H1 (cell line): ENCODE results near the gene MGAT2.

Experiments
- CREB1 ChIP-seq: IDR thresholded peaks from 2 replicates; pipeline ENCODE4 v1.6.1; 2012; ENCODE audit warnings: inconsistent platforms
- CTCF ChIP-seq, 3 experiments: IDR thresholded peaks; 1 replicate in 2 of 3; 2 replicates in 1 of 3; pipeline versions ENCODE4 v1.5.1 to v1.6.1; 2011; ENCODE audit warnings: low read length in 3 of 3, mild to moderate bottlenecking in 3 of 3, inconsistent platforms in 2 of 3, low read depth in 1 of 3, moderate library complexity in 1 of 3; ENCODE audit not compliant: insufficient read depth in 1 of 3; ENCODE audit errors: control extremely low read depth in 1 of 3
- E2F6 ChIP-seq: IDR thresholded peaks from 2 replicates; pipeline ENCODE4 v1.6.1; 2012; ENCODE audit warnings: inconsistent platforms
- HDAC2 ChIP-seq, 2 experiments: fragments of 300-600 bp in 1 of 2; sonication (generic) in 1 of 2; IDR thresholded peaks; 2 replicates each; pipeline ENCODE4 v1.6.1; 2011 to 2012; ENCODE audit warnings: low read depth in 2 of 2, low read length in 2 of 2, mild to moderate bottlenecking in 2 of 2, moderate library complexity in 2 of 2, borderline replicate concordance in 1 of 2, inconsistent platforms in 1 of 2
- MAX ChIP-seq: IDR thresholded peaks from 2 replicates; pipeline ENCODE4 v1.6.1; 2012; ENCODE audit warnings: inconsistent platforms
- POLR2A ChIP-seq, 2 experiments: IDR thresholded peaks; 1 replicate in 1 of 2; 2 replicates in 1 of 2; pipeline ENCODE4 v1.6.1; 2011; ENCODE audit warnings: low read depth in 2 of 2, low read length in 2 of 2, mild to moderate bottlenecking in 2 of 2; ENCODE audit errors: control extremely low read depth in 1 of 2
- POLR2AphosphoS5 ChIP-seq: IDR thresholded peaks from 2 replicates; pipeline ENCODE4 v1.6.1; 2011; ENCODE audit warnings: low read depth, low read length
- RFX5 ChIP-seq: IDR thresholded peaks from 2 replicates; pipeline ENCODE4 v1.6.1; 2011; ENCODE audit warnings: low read depth, low read length, improper control_type of control experiment, borderline replicate concordance
- SIRT6 ChIP-seq: IDR thresholded peaks from one replicate; pipeline ENCODE4 v1.7.1; 2012; ENCODE audit warnings: low read length, inconsistent platforms
- SIX5 ChIP-seq: IDR thresholded peaks from 2 replicates; pipeline ENCODE4 v1.6.1; 2011; ENCODE audit warnings: mild to moderate bottlenecking, low read depth, low read length
- USF2 ChIP-seq: IDR thresholded peaks from 2 replicates; pipeline ENCODE4 v1.6.1; 2011; ENCODE audit warnings: low read length, improper control_type of control experiment
- YY1 ChIP-seq: IDR thresholded peaks from 2 replicates; pipeline ENCODE4 v1.6.1; 2011; ENCODE audit warnings: low read depth, mild to moderate bottlenecking, low read length

GRCh38 chr14:49612251-49612650 lies 8.3 kb upstream of the MGAT2 start:
- TF ChIP-seq E2F6: no peak
- no peak for TF ChIP-seq POLR2AphosphoS5
- no peak for TF ChIP-seq CTCF (IDR thresholded peaks at IDR 0.05; ENCODE audit: control extremely low read depth in 1 of 3, insufficient read depth in 1 of 3, low read depth in 1 of 3, low read length in 3 of 3)
- TF ChIP-seq POLR2A (IDR thresholded peaks at IDR 0.05; ENCODE audit: control extremely low read depth in 1 of 2, low read depth in 2 of 2, low read length in 2 of 2): no peak
- no peak for TF ChIP-seq RFX5
- no peak for TF ChIP-seq USF2
- TF ChIP-seq SIX5: no peak
- no peak for TF ChIP-seq SIRT6
- no peak for TF ChIP-seq MAX
- no peak for TF ChIP-seq YY1
- no peak for TF ChIP-seq HDAC2 (IDR thresholded peaks at IDR 0.05; ENCODE audit: borderline replicate concordance in 1 of 2, low read depth in 2 of 2, low read length in 2 of 2)
- TF ChIP-seq CREB1: no peak
